Activated T-helper 9 cell treated with anti-CD3 and anti-CD28 coated beads, Interleukin-2, amount 50 U/mL, for 16 hours (primary cell): ENCODE results near the gene SAP30BP.

ENCODE experiments used
- DNase-seq: peaks from one replicate; pipeline ENCODE4 v3.0.0-alpha.2; 2020; ENCODE audit warnings: low read depth

The SAP30BP gene

GRCh38 chr17:75666959-75667790 is at the start of gene SAP30BP, which contains the start of gene RECQL5:
SAP30BP (plus strand) TSS chr17:75667338; CDS start chr17:75667373, 35 bp downstream.
RECQL5 (minus strand) TSS chr17:75667154; CDS start chr17:75666557, 597 bp downstream.
- peak; percentile 97 for DNase-seq

- no peak for DNase-seq
These were observed 49.5 kb upstream of the SAP30BP start for GRCh38 chr17:75617675-75618074.

GRCh38 chr17:75619506-75620431 is 47.4 kb upstream of the SAP30BP start:
- no peak for DNase-seq

- no peak for DNase-seq
These were observed 45.6 kb upstream of the SAP30BP start for GRCh38 chr17:75621489-75621888.

- no peak for DNase-seq
These were observed 45.1 kb upstream of the SAP30BP start for GRCh38 chr17:75622076-75622475.

GRCh38 chr17:75622771-75623273 is 44.3 kb upstream of the SAP30BP start:
- no peak for DNase-seq

- no peak for DNase-seq
These were observed 43.8 kb upstream of the SAP30BP start for GRCh38 chr17:75623386-75623785.

- DNase-seq = no peak
These were observed 43.1 kb upstream of the SAP30BP start for GRCh38 chr17:75624021-75624420.

GRCh38 chr17:75624714-75625345 is 42.3 kb upstream of the SAP30BP start:
- no peak for DNase-seq

GRCh38 chr17:75625813-75626486 is 41.2 kb upstream of the SAP30BP start:
- no peak for DNase-seq

- no peak for DNase-seq
These were observed 40.6 kb upstream of the SAP30BP start for GRCh38 chr17:75626496-75627038.

GRCh38 chr17:75627094-75627493 is 40.0 kb upstream of the SAP30BP start:
- no peak for DNase-seq

- no peak for DNase-seq
These were observed 38.7 kb upstream of the SAP30BP start for GRCh38 chr17:75628425-75628824.

GRCh38 chr17:75629157-75629556 is 38.0 kb upstream of the SAP30BP start:
- no peak for DNase-seq

GRCh38 chr17:75630071-75630917 is 36.8 kb upstream of the SAP30BP start:
- no peak for DNase-seq

- DNase-seq = no peak
These were observed 35.8 kb upstream of the SAP30BP start for GRCh38 chr17:75631353-75631752.

- no peak for DNase-seq
These were observed 34.7 kb upstream of the SAP30BP start for GRCh38 chr17:75632428-75632827.

- DNase-seq = peak; percentile 72
These were observed 34.2 kb upstream of the SAP30BP start, which contains the start of gene SMIM5 for GRCh38 chr17:75632863-75633485. SMIM5 (plus strand) TSS chr17:75633434; CDS start chr17:75640202, 6,768 bp downstream.
